IMR-90 (cell line): ENCODE data around the gene VEGFC. TPM values are rescaled to one million over a fixed set of nuclear protein-coding genes. Genes with fewer than 3 reads are reported as not detected.

Experiments used
- ATAC-seq: fragments of 200-7000 bp; cut with Tn5 transposase; 2 replicates; pipeline ENCODE4 v1.9.1; 2020; ENCODE audit warnings: low read depth, mild to moderate bottlenecking, moderate library complexity
- BruUV-seq: library from RNA; stranded (reverse); fragments of 400-500 nt; replicated peaks from 2 replicates; lab custom pipeline; 2021; lab: Mats Ljungman, UMichigan
- CTCF ChIA-PET: fragments of 300-600 bp; formaldehyde crosslinking; extraction: SDS; loops from one replicate; lab custom pipeline; 2021; ENCODE audit warnings: antibody characterized with exemption; lab: Yijun Ruan, JAX
- POLR2A ChIA-PET: fragments of 300-600 bp; sonication (Branson Sonifier 250); formaldehyde crosslinking; loops from one replicate; lab custom pipeline; 2022; ENCODE audit warnings: antibody characterized with exemption; ENCODE audit not compliant: unreplicated experiment; lab: Charles Lee
- DNase-seq: peaks from one replicate; pipeline ENCODE4 v3.0.0; 2013
- H2AFZ ChIP-seq: replicated peaks from 2 replicates; pipeline ENCODE3; 2013; ENCODE audit warnings: low read length, mild to moderate bottlenecking; ENCODE audit not compliant: poor library complexity
- H2AK5ac ChIP-seq: 2 replicates; pipeline ENCODE4 v1.6.1; 2013; ENCODE audit warnings: low read depth, low read length, inconsistent platforms
- H2AK9ac ChIP-seq: replicated peaks from 2 replicates; pipeline ENCODE3; 2013; ENCODE audit warnings: mild to moderate bottlenecking, low read depth, low read length, moderate library complexity; ENCODE audit not compliant: poor library complexity
- H2BK120ac ChIP-seq: 2 replicates; pipeline ENCODE4 v1.6.1; 2013; ENCODE audit warnings: low read depth, low read length, inconsistent platforms
- H2BK15ac ChIP-seq: 3 replicates; pipeline ENCODE4 v1.6.1; 2013; ENCODE audit warnings: low read depth, low read length, inconsistent platforms
- H2BK20ac ChIP-seq: 2 replicates; pipeline ENCODE4 v1.6.1; 2013; ENCODE audit warnings: low read depth, mild to moderate bottlenecking, inconsistent platforms, low read length, moderate library complexity
- H2BK5ac ChIP-seq: 2 replicates; pipeline ENCODE4 v1.6.1; 2013; ENCODE audit warnings: mild to moderate bottlenecking, low read depth, low read length, inconsistent platforms; ENCODE audit not compliant: poor library complexity, severe bottlenecking
- H3K14ac ChIP-seq: replicated peaks from 2 replicates; pipeline ENCODE4 v1.6.1; 2013; ENCODE audit warnings: low read depth, low read length, inconsistent platforms
- H3K18ac ChIP-seq: 2 replicates; pipeline ENCODE4 v1.6.1; 2013; ENCODE audit warnings: low read depth, low read length, control low read depth
- H3K23ac ChIP-seq: 2 replicates; pipeline ENCODE4 v1.6.1; 2013; ENCODE audit warnings: low read depth, low read length, inconsistent platforms
- H3K27ac ChIP-seq: 2 replicates; pipeline ENCODE4 v1.5.1; 2013; ENCODE audit warnings: mild to moderate bottlenecking, control low read depth, low read length; ENCODE audit not compliant: insufficient read depth
- H3K27me3 ChIP-seq: 2 replicates; pipeline ENCODE4 v1.6.1; 2013; ENCODE audit warnings: low read length; ENCODE audit not compliant: control insufficient read depth, insufficient read depth
- H3K36me3 ChIP-seq: 2 replicates; pipeline ENCODE4 v1.6.1; 2013; ENCODE audit warnings: low read length, mixed read lengths; ENCODE audit not compliant: control insufficient read depth, insufficient read depth
- H3K4ac ChIP-seq: 2 replicates; pipeline ENCODE4 v1.6.1; 2013; ENCODE audit warnings: low read depth, low read length, inconsistent platforms
- H3K4me1 ChIP-seq: 2 replicates; pipeline ENCODE4 v1.6.1; 2013; ENCODE audit warnings: low read length, mixed read lengths; ENCODE audit not compliant: control insufficient read depth, insufficient read depth
- H3K4me2 ChIP-seq: 2 replicates; pipeline ENCODE4 v1.6.1; 2013; ENCODE audit warnings: low read depth, mild to moderate bottlenecking, control low read depth, low read length, moderate library complexity
- H3K4me3 ChIP-seq: 2 replicates; pipeline ENCODE4 v1.5.1; 2013; ENCODE audit warnings: low read depth, mild to moderate bottlenecking, control low read depth, low read length, moderate library complexity; ENCODE audit not compliant: insufficient read depth
- H3K56ac ChIP-seq: 2 replicates; pipeline ENCODE4 v1.6.1; 2013; ENCODE audit warnings: low read length, inconsistent platforms; ENCODE audit not compliant: insufficient read depth; ENCODE audit errors: extremely low read depth
- H3K79me1 ChIP-seq, 2 experiments: 2 replicates each; pipeline ENCODE4 v1.6.1; 2013; ENCODE audit warnings: low read length in 2 of 2, inconsistent platforms in 1 of 2, low read depth in 1 of 2
- H3K9ac ChIP-seq: 2 replicates; pipeline ENCODE4 v1.6.1; 2013; ENCODE audit warnings: low read depth, low read length, control low read depth
- H3K9me1 ChIP-seq: 2 replicates; pipeline ENCODE4 v1.6.1; 2013; ENCODE audit warnings: low read length, inconsistent platforms; ENCODE audit not compliant: insufficient read depth
- H3K9me3 ChIP-seq: 2 replicates; pipeline ENCODE4 v1.6.1; 2013; ENCODE audit warnings: low read length; ENCODE audit not compliant: control insufficient read depth, insufficient read depth
- H4K20me1 ChIP-seq: 2 replicates; pipeline ENCODE4 v1.6.1; 2013; ENCODE audit warnings: low read length, inconsistent platforms; ENCODE audit not compliant: insufficient read depth
- H4K5ac ChIP-seq: 2 replicates; pipeline ENCODE4 v1.6.1; 2013; ENCODE audit warnings: mild to moderate bottlenecking, low read depth, low read length, control low read depth
- H4K8ac ChIP-seq, 2 experiments: 2 replicates each; pipeline ENCODE4 v1.6.1; 2013; ENCODE audit warnings: low read depth in 2 of 2, low read length in 2 of 2, control low read depth in 1 of 2, inconsistent platforms in 1 of 2
- H4K91ac ChIP-seq: 2 replicates; pipeline ENCODE4 v1.6.1; 2013; ENCODE audit warnings: low read depth, low read length, inconsistent platforms; ENCODE audit not compliant: insufficient read depth
- BHLHE40 ChIP-seq: fragments of 150-350 bp; IDR thresholded peaks from 2 replicates; pipeline ENCODE4 v1.6.1; 2016; ENCODE audit warnings: mild to moderate bottlenecking, low read depth, low read length
- CEBPB ChIP-seq: IDR thresholded peaks from 2 replicates; pipeline ENCODE4 v1.6.1; 2012; ENCODE audit warnings: low read depth, low read length, improper control_type of control experiment
- FOS ChIP-seq: fragments of 150-350 bp; IDR thresholded peaks from 2 replicates; pipeline ENCODE4 v1.6.1; 2016; ENCODE audit warnings: low read depth, low read length
- MAZ ChIP-seq: IDR thresholded peaks from 2 replicates; pipeline ENCODE4 v1.6.1; 2012; ENCODE audit warnings: low read depth, mild to moderate bottlenecking, low read length, improper control_type of control experiment, moderate library complexity, borderline replicate concordance
- NFE2L2 ChIP-seq: fragments of 150-350 bp; IDR thresholded peaks from 2 replicates; pipeline ENCODE4 v1.6.1; 2016; ENCODE audit warnings: low read depth, mild to moderate bottlenecking, low read length
- POLR2A ChIP-seq: IDR thresholded peaks from 2 replicates; pipeline ENCODE4 v1.6.1; 2012; ENCODE audit warnings: mild to moderate bottlenecking, low read depth, low read length
- RAD21 ChIP-seq: IDR thresholded peaks from 2 replicates; pipeline ENCODE4 v1.6.1; 2012; ENCODE audit warnings: low read length, improper control_type of control experiment
- RFX5 ChIP-seq: IDR thresholded peaks from 2 replicates; pipeline ENCODE4 v1.8.0; 2012; ENCODE audit warnings: low read depth, mild to moderate bottlenecking, low read length, moderate library complexity
- SMC3 ChIP-seq: fragments of 150-350 bp; IDR thresholded peaks from 2 replicates; pipeline ENCODE4 v1.6.1; 2016; ENCODE audit warnings: low read depth, mild to moderate bottlenecking, antibody characterized with exemption, low read length, moderate library complexity
- USF2 ChIP-seq: fragments of 150-350 bp; IDR thresholded peaks from 2 replicates; pipeline ENCODE4 v1.6.1; 2017; ENCODE audit warnings: mild to moderate bottlenecking, antibody characterized with exemption, low read length, low read depth
- WGBS, 2 experiments: methylation state at CpG; one replicate each; pipeline versions ENCODE4 v1.1.5 to v1.1.7; 2013; ENCODE audit warnings: missing lambda C conversion rate in 2 of 2; ENCODE audit not compliant: insufficient read length in 1 of 2; ENCODE audit errors: extremely low coverage in 2 of 2; 5-methylcytosine and 5-hydroxymethylcytosine counted together
- dilution Hi-C: fragments of 300-500 bp; cut with HindIII; formaldehyde crosslinking; loops from one replicate; pipeline ENCODE4 v1.14.3; 2018; ENCODE audit warnings: low sequenced_read_pairs; ENCODE audit not compliant: unreplicated experiment
- in situ Hi-C: fragments of 300-500 bp; cut with MboI; formaldehyde crosslinking; loops from 3 replicates; pipeline ENCODE4 v1.14.3; 2019; ENCODE audit warnings: low sequenced_read_pairs, inconsistent platforms, mixed read lengths
- intact Hi-C: fragments of 100-400 bp; cut with micrococcal nuclease; formaldehyde crosslinking; loops from 2 replicates; pipeline ENCODE4 v1.10.0; 2022
- polyA plus RNA-seq, 3 experiments: library from polyadenylated mRNA; depleted of rRNA; stranded (reverse); fragments of >200 nt; gene quantifications; 2 replicates each; pipeline ENCODE4 v1.2.3, GENCODE V29; 2012; ENCODE audit warnings: low replicate concordance in 1 of 3
- total RNA-seq: library from RNA; depleted of rRNA; stranded (reverse); fragments of >200 nt; gene quantifications from 2 replicates; pipeline ENCODE4 v1.2.3, GENCODE V29; 2012

The VEGFC gene
- total and polyA plus RNA-seq, 2 of the 4 experiments (the other 2 are of a cell fraction): 22.9 to 49.7 TPM

GRCh38 chr4:176775338-176775737 is 17.4 kb downstream of the VEGFC start:
- H3K18ac ChIP-seq: peak overlapping the region; percentile 69; the same call in 1 of the 2 replicates
- H2AK5ac ChIP-seq: no peak overlapping the region
- no peak overlapping the region for H2AFZ ChIP-seq
- H3K27me3 ChIP-seq: no peaks in the 10 kb centered on the region
- H2AK9ac ChIP-seq: no peak overlapping the region
- no peak overlapping the region for H3K9ac ChIP-seq
- CTCF ChIA-PET: no interaction called here
- peaks cover 0 to 11% of the 10 kb centered on the region in 2 experiments; a peak in 2 of 4 replicates for H3K79me1 ChIP-seq
- 0 out of 2 replicates have a peak, but pooled peaks cover 4% of the 10 kb centered on the region for H3K9me1 ChIP-seq
- no peak overlapping the region for H3K4me3 ChIP-seq
- H2BK5ac ChIP-seq: peak overlapping the region; percentile 53
- H3K23ac ChIP-seq: no peak overlapping the region
- no peak for DNase-seq
- intact Hi-C loops: no loop called here
- H3K4me1 ChIP-seq: peaks cover 9% of the 10 kb centered on the region; the same call in 1 of the 2 replicates
- POLR2A ChIA-PET: no interaction called here
- peaks cover 54% of the 10 kb centered on the region; the same call in 1 of the 2 replicates for H4K20me1 ChIP-seq
- peak overlapping the region; percentile 59; the same call in 1 of the 2 replicates for H3K27ac ChIP-seq
- no peak overlapping the region for H3K4ac ChIP-seq
- peak overlapping the region; percentile 73 for H3K4me2 ChIP-seq
- H2BK20ac ChIP-seq: no peak overlapping the region
- H3K9me3 ChIP-seq: no peaks in the 10 kb centered on the region
- TF ChIP-seq RFX5 (no peak), POLR2A (no peak), RAD21 (no peak), NFE2L2 (no peak), MAZ (no peak), BHLHE40 (no peak), CEBPB (no peak), SMC3 (no peak), USF2 (no peak), FOS (no peak)
- no peak overlapping the region for H2BK15ac ChIP-seq
- H2BK120ac ChIP-seq: no peak overlapping the region
- no peak overlapping the region for H3K14ac ChIP-seq
- no peak overlapping the region for H3K56ac ChIP-seq
- BruUV-seq: no TSS peak
- no peak overlapping the region for H4K8ac ChIP-seq
- in situ Hi-C loops: loop anchor here (25.0 kb wide), 2 partner anchors 388 to 562 kb away; no protein-coding TSS in a partner anchor
- H4K5ac ChIP-seq: no peak overlapping the region
- H4K91ac ChIP-seq: no peak overlapping the region
- peaks cover 2% of the 10 kb centered on the region; the same call in 1 of the 2 replicates for H3K36me3 ChIP-seq
- ATAC-seq: peak; percentile 12; the same call in 1 of the 2 replicates
- dilution Hi-C loops: no loop called here
- no CpG with 5 or more reads among the region's 1 CpG for WGBS, 2 experiments
